UCSD-AML1 (cell line): Measurements from ENCODE around the gene PARP2.

Source experiments
- DNase-seq: peaks from one replicate; lab custom pipeline; 2025; ENCODE audit not compliant: unreplicated experiment; lab: John Stamatoyannopoulos, UW

Gene PARP2

GRCh38 chr14:20397511-20397910, 54.1 kb downstream of the PARP2 start:
- no peak for DNase-seq

GRCh38 chr14:20400589-20400964, 57.1 kb downstream of the PARP2 start:
- DNase-seq, result no peak

GRCh38 chr14:20400965-20401593, 57.6 kb downstream of the PARP2 start:
- DNase-seq, result no peak

DNA sequence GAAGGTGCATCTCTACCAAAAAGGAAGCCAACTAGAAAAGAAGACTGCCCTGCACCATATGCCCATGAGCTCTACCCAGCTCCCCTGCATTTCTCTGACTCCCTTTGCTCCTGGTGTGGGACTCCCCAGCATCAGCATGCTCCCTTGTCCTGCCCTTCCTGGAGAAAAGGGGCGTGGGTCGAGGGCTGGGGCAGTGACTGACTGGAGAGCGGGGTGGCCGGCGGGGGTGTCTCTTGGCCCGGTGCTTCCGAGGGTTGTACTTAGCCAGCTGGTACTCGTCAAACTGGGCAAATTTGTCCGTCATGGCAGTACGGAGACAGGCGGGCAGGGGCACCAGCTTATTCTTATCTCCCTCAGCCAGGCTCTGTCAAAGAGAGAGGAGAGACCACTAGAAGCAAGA, 60.1 kb downstream of the PARP2 start:
- no peak for DNase-seq
